ENCODE measurements around the gene NCBP3.

GRCh38 chr17:3772764-3773163 is 73.3 kb downstream of the NCBP3 start:
- TF ChIP-seq KLF10 (tag by site-specific recombination; IDR thresholded peaks at IDR 0.05), result no peak
- TF ChIP-seq CTCF (tag by site-specific recombination; IDR thresholded peaks at IDR 0.05), result no peak
- TF ChIP-seq ZNF10 (tag by site-specific recombination; IDR thresholded peaks at IDR 0.05), result no peak
- no peak for TF ChIP-seq ZNF311 (tag by site-specific recombination; IDR thresholded peaks at IDR 0.05; ENCODE audit: borderline replicate concordance)
- TF ChIP-seq, protein P1, sequence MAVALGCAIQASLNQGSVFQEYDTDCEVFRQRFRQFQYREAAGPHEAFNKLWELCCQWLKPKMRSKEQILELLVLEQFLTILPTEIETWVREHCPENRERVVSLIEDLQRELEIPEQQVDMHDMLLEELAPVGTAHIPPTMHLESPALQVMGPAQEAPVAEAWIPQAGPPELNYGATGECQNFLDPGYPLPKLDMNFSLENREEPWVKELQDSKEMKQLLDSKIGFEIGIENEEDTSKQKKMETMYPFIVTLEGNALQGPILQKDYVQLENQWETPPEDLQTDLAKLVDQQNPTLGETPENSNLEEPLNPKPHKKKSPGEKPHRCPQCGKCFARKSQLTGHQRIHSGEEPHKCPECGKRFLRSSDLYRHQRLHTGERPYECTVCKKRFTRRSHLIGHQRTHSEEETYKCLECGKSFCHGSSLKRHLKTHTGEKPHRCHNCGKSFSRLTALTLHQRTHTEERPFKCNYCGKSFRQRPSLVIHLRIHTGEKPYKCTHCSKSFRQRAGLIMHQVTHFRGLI (tag by site-specific recombination; IDR thresholded peaks at IDR 0.05), result no peak
- no peak for TF ChIP-seq ZNF121 (tag by site-specific recombination; IDR thresholded peaks at IDR 0.05)
- TF ChIP-seq ZNF660 (tag by site-specific recombination; IDR thresholded peaks at IDR 0.05), result no peak
- no peak for TF ChIP-seq ZBTB1 (tag by site-specific recombination; IDR thresholded peaks at IDR 0.05)
- no peak for TF ChIP-seq ZNF658 (tag by site-specific recombination; IDR thresholded peaks at IDR 0.05)
- TF ChIP-seq REST (tag by site-specific recombination; IDR thresholded peaks at IDR 0.05), result no peak
- no peak for TF ChIP-seq PRDM6 (tag by site-specific recombination; IDR thresholded peaks at IDR 0.05)
- no peak for TF ChIP-seq KLF16 (tag by site-specific recombination; IDR thresholded peaks at IDR 0.05)

Data from HEK293 (cell line).